ENCODE measurements around the gene KCTD18.

DNA sequence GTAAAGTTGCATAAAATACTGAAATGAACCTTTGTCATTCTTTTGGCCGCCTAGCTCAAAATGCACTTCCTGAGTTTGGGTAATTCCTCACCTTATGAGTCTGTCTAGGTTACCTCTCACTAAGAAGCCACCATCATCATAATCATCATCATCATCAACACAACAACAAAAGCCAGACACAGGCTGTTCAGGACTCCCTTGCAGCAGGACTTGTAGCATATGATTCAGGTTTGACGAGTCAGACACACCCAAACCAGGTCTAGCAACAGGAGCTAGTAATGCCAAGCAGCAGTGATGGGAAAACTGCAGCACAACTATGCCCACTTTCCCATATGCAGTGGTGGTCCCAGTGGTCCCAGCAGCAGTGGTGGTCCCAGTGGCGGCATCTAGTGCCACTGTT is 13.3 kb upstream of the KCTD18 start:
- no peak for TF ChIP-seq CTCF (IDR thresholded peaks at IDR 0.05; ENCODE audit: low read depth, low read length)
- TF ChIP-seq EZH2phosphoT487 (IDR thresholded peaks at IDR 0.05; ENCODE audit: low read depth) = no peak

All from OCI-LY3 (cell line).